ENCODE data around the gene MMP14.
A peak's percentile ranks its signal among the peaks of the same experiment; 100 is the strongest.
"Not testable (repeated sequence)": the region's sequence is repeated elsewhere in the genome, so short reads cannot be mapped to it uniquely, and the experiment has no call there.

Gene MMP14

DNA sequence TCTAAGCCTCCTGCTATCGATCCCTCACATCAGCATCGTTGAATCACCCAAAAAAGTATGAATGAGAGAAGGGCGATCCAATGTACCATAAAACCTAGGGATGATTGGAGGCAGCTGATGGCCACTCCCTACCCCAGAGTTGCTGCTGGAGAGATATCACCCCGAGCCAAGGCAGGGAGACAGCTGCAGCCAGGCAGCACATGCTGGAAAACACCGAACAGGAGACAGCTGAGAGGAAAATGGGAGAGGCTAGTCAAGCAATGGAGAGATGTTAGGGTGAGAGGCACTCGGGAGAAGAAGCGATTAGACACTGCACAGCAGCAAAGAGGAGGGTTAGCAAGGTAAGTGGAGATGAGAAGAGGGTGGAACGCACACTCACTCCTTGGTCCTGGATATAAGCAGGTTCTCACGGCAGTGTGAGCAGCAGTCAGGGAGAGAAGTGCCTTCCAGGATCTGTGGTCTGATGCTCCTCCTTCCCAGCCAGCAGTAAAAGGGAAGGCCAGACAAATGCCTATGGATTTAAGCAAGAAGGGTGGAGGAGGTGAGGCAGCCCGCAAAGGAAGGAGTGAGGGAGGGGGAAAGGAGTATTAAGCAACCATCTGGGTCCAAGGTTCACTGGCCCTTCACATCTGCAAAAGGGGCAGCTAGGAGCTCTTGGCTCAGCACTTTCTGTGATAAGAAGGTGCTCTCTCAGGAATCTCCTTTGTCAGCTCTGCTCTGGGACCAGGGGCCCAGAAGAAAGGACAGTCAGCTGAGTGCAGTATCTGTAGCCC lies 21.3 kb upstream of the MMP14 start, which contains the start of gene SLC7A7:
SLC7A7 (minus strand) TSS at position 495 of the 773 bp plus-strand sequence. CDS start 2,037 bp downstream, outside the sequence.
- peak; percentile 31 for DNase-seq

DNA sequence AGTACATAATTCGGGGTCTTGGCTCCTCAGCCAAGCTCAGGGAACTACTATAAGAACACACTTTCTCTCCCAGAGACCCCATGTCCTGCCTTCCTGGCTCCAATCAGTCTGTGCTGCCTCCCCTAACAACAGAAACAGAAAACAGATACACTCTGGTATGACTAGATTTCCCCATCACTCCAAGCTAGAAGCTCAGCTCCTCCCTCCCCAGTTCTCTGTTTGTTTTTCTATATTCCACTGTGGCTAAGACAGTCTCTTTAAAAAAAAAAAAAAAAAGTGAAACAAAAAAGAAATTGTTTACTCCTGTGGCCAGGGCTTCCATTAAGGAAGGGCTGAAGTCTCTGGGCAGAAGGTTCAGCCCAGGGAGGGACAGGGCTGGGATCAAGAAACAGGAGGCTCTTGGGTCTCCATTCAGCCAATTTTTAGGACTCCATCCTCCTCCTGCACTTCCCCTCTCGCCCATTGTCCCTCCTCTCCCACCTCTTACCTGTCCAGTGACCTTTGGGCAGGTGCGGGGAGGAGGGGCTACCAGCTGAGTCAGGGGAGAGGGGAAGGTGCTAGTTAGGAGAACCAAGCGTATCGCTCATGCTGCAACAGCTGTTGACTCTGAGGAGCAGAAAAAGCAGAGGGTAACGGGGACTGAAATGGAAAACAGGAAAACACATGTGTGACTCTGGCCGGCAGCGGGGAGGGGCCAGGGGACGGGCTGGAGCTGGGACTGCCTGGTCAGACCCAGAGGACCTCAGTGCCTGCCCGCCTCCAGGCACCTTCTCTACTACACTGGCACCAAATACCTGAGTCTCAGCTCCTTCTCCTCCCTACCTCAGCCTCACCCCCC lies 17.0 kb upstream of the MMP14 start:
- DNase-seq, result peak; percentile 51

DNA sequence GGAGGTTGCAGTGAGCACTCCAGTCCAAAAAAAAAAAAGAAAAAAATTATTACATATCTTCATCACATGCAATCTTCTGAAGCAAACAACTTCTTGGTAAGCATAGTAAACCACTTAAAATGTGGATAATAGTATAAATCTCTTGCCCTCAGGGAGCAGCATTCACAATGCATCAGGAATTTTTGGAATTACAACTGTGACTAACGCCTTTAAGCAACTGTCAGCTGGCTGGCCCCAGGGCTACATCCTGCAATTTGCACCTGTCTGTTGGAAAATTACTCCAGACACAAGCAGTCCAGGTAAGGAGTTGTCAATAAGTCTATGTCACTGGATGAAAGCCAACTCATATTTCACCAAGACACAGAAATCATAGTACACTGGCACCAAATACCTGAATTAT lies 15.7 kb upstream of the MMP14 start:
- DNase-seq, result peak; percentile 34

DNA sequence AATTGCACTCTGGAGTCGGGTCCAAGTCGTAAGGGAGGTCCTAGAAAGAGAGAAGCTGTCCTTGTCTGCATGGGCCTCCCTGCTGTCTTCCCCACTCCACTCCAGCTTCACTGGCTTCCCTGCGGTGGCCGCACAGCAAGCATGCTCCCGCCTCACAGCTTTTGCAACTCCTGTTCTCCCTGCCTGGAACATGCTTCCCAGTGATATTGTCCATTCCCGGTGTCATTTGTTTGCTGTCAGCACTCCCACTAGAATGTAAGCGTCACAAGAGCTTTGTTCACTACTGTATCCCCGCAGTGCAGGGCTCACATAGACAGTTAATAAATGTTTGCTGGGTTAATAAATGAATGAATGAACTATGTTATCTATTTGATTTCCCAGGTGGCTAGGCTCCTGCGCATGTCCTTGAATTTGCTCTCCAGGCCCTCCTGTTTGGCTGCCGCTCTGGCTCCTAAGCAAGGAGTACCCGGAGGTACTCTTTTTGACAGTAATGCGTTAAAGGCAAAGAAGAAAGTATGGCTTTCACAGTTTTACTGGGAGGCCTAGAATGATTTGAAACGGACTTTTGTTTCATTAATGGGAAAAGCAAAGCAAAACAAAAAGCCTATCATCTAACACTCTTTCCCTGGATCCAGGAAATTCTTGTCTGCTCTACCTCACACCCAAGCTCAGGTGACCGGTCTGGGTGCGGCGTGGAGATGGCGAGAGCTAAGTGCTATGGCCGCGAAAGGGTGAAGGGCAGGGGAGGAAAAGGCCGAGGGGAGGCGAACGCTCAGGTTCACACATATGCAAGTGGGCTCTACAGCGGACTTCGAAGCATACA lies 15.0 kb upstream of the MMP14 start:
- DNase-seq, result no peak

DNA sequence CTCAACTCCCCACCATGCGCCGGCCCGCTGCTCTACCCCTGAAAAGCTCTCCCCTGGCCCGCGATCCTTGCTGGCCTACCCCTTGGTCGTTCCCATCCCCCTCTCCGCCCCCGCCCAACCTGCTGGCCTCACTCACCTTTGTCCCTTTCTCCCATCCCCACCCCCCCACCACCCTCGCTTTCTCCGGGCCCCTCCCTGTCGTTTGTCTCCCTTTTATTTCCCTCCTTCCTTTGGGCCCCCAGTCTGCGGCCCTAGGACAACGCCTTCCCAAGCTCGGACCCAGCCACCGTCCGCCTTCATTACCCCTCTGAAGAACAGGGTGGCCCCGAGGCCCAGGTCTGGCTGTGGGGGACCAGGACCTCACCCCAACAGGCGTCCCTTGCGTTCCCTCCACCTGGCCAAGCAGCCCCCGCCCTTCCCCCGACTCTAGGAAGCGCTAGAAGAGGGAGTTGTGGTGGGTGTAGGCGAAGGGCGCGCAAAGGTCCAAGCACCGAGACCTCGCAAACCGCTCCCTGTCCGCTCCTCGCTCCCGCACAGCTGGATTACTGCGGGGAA lies 14.3 kb upstream of the MMP14 start:
- no peak for DNase-seq

DNA sequence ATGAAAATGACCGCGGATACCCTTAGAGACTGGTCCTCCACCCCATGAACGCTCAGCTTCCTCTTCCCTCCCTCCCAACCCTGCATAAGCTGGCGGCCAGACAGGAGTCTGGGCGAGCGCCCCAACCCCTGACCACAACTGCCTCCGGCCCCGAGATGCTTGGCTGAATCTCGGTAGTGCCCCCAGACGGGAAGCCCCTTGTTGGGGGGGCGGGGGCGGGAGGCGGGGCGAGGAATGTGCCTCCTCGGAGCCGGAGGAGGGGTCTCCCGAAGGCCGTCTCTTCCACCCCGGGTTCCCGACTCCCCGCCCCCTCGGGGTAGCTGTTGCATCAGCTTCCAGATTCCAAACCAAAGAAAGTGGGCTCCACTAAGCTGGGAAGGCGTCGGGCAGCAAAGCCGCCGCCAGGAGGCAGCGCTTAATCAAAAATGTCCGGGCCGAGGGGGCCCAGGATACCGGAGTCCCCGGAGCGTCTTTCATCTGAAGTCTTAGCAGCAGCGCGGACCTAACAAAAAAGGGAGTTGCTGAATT lies 13.8 kb upstream of the MMP14 start:
- DNase-seq, result peak; percentile 92

DNA sequence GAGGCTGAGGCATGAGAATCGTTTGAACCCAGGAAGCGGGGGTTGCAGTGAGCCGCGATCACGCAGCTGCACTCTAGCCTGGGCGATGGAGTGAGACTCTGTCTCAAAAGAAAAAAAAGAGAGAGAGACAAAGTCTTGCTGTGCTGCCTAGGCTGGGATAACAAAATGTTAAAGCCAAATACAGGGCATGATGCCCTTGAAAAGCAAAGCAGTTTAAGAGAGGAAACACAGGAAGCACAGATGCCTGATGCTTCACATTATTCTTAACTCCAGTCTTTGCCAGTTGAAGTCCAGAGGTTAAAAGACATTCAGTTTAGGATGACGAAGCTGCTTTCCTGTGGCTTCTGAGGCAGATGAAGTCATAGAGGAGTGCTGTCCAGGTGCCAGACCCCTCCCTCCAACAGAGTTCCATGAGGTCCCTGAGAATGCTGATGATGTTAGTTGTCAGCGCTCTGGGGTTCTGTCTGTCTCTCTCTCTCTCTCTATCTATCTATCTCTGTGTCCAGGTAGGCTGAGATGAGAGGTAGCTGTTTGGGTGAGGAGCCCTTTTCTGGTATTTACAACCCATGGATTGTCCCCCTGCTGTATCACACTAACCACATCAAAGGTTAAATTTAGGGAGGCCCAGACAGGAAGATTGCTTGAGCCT lies 11.6 kb upstream of the MMP14 start:
- peak; percentile 91 for DNase-seq

DNA sequence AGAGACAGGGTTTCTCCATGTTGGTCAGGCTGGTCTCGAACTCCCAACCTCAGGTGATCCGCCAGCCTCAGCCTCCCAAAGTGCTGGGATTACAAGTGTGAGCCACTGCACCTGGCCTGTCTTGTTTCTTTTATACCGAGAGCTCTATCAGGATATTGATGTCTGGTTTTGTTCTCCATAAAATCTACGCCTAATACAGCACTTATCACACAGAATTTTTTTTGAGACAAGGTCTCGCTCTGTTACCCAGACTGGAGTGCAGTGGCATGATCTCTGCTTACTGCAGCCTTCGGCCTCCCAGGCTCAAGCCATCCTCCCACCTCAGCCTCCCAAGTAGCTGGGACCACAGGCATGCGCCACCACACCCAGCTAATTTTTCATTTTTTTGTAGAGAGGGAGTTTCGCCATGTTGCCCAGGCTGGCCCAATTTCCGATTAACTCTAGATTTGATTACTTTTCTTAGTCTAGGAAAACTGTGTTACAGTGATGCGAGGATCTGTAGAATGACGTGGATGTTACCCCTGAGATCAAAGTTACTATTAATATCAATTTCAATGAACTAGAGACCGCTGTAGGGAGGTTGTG lies 7.2 kb upstream of the MMP14 start:
- DNase-seq, result not testable (repeated sequence)

DNA sequence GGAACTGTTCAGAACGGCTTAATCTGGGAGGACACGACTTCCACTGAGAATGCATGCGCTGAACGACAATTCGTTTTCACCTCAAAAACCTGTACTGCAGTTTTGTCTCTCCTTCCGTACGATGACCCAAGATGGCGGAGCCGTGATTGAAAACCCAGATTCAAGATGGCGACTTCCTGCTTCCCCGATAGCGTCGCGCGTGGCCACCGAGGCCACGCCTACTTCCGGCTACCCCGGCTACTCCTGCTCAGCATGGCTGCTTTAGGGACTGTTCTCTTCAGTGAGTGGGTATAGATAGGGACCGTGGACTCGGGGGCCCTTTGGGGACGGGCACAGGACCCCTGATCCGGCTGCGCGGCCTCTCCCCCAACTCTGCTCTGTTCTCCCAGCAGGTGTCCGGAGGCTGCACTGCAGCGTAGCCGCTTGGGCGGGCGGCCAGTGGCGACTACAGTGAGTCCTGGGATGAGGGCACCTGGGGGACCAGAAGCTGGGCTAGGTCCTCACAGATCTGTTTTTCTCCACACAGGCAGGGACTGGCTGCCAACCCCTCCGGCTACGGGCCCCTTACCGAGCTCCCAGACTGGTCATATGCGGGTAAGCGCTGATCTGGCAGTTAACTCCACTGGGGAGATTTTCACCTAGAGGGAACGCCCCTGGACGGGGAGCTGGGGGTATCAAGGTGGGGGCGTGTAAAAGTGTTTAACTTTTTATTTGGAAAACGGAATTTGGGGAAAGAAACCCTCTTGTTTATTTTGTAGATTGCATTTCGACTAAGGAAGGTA lies 6.5 kb upstream of the MMP14 start, which contains the start of gene MRPL52:
MRPL52 (plus strand) TSS at position 227 of the 782 bp plus-strand sequence; CDS start at position 253, 26 bp downstream.
- DNase-seq, result peak; percentile 86

DNA sequence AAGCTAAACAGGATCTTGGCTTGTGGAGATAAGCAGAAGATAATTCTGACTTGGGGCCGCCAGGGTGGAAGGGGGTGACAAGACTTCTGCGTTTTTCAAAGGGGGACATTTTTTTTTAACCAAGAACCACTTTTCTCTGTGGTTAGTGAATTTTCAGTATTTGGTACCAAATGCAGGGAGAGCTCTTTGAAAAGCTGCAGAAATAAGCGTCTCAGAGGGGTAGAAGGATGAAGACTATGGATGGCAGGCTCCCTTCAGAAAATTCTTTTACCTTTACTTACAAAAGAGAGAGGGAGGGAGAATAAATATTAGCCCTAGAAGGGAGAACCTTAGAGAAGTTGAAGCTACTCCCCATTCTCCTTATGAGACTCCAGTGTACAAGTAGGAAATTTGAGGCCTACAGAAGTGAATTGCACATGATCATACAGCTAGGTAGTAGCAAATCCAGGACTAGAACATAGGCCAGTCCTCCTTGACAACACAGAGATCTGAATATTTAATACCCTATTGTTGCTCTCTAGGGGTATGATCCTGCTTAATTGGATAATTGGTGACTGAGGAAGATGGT lies 5.9 kb upstream of the MMP14 start:
- no peak for DNase-seq

DNA sequence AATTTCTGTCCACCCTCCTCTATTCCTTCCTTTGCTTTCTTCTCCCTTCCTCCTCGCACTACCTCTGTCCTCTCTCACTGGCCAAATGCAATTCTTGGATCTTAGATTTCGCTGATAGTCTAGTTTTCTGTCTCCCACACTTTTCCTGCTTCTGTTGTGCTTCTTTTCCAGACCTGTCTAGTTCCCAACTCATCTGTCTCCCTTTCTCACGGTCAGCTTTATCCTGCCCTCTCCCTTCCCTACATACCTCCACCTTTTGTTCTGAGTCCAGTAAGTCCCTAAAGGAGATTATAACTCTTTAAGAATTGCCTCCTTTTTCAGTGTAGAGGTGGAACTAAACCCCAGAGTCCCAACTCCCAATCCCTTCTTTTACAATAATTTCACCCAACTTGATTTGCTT lies 880 bp upstream of the MMP14 start:
- DNase-seq, result no peak

DNA sequence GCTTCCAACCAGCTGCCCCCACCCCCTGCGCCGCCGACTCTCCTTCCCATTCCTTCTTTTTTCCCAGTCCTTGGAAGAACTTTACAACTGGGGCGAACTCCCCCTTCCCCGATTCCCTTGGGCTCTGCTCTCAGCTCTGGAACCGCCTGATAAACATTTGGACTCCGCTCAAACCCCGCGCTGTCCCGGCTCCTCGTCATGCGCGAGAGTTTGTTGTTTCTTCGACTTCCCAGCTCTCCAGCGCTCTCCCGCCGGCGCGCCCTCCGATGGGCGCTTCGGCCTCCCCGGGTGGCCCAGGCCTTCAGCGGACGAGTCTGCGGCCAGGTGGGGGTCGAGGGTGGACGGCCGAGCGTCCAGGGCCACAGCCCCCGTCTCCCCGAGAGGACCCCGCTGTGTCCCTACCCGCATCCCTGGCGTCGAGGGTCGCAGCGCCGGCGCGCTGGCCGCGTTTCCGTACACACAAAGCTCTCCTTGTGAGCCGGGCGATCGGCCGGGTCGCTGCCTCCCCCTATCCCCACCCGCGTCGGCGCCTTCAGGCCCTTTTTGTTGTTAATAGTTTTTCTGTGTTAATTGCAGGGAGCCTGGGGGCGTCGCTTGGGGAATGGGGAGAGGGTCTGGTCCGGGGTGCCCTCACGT lies 847 bp downstream of the MMP14 start:
- peak; percentile 63 for DNase-seq

DNA sequence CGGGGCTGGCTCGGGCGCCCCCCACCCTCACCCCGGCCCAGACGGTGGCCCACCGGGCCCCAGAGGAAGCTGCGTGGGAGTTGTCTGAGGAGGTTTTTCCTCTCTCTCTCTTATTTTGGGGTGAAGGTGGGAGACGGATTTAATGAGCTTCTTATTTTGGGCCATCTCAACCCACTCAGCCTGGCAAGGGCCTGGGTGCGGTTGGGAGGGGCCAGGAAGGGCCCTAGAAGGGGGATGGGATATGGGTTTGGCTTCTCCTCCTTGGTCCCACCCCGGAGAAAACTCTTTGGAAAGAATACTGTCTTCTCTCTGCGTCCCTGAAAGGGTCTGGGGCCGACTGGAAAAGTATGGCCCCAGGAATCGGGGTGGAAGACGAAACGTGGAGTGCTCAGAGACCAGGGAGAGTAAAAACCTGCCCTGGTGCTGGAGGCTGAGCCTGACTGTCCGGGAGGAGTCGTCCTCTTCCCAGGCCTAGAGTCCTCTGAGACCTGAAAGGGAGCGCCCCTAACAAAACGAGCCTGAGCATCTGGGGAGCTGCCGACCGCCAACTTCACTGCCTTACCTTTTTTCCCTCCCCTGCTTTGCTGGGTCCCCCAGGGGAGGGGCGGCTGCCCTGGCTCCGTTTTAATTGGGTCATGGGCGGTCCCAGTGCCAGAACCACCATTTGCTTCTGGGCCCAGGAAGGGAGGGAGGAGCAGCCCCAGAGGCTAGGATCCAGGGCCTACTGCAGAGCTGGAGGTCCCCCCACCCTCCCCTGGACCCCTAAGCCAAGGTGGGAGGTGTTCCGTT lies 1.6 kb downstream of the MMP14 start:
- DNase-seq, result peak; percentile 61

DNA sequence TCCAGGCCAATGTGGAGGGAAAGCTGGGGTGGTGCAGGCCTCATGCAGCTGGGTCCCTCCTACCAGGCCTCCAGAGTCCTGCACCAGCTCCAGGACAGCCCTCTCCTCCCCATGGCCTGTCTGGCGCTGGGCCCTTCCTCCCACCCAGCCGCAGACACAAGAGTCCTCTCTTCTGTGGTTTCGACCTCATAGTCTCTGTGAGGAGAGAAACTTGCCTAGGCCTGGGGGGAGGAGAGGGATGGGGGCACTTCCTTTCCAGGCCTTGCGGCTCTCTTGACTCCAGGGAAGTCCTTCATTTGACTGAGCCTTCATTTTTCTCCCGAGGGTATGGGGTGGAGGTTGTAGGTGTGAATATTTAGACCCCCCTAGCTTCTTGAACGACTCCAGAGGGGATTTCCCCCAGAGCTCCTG lies 2.3 kb downstream of the MMP14 start:
- DNase-seq, result peak; percentile 82

DNA sequence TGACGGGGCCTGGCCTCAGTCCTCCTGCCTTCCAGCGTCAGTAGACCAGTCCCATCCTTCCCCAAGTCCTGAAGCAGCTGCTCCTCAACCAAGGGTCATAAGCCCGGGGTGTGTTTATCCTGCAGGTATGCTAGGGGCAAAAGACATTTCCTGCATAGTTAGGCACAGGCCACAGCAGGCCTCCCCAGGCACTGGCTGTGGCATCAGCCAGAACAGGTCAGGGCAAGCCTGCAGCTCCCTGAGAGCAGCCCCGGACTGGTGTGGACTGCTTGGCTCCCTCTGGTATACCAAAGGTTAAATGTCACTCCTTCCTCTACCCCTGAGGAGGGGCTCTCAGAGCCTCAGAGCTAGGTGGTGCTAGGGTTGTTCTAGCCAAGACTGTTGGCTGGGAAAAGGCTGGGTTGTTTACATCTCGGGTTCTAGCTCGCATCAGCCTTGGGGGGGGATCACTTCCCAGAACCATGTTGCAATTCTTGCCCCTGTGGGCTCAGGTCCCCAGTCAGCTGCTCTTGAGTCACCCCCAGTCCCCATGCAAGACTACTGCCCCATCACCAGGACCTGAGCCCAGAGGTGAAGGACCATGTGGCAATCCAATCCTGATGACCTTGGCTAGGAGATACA lies 2.9 kb downstream of the MMP14 start:
- no peak for DNase-seq

DNA sequence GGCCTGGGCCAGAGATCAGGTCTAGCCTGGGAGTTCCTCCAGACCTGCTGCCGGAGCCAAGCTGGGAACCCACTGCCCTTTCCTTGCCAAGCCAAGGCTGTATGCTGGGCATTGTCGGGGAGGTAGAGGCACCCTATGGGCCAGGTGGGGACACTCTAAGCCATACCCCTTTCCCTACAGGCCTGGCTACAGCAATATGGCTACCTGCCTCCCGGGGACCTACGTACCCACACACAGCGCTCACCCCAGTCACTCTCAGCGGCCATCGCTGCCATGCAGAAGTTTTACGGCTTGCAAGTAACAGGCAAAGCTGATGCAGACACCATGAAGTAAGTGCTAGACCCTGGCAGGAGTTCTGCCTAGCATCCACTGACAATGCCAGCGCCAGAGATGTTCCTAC lies 4.9 kb downstream of the MMP14 start:
- DNase-seq, result no peak

DNA sequence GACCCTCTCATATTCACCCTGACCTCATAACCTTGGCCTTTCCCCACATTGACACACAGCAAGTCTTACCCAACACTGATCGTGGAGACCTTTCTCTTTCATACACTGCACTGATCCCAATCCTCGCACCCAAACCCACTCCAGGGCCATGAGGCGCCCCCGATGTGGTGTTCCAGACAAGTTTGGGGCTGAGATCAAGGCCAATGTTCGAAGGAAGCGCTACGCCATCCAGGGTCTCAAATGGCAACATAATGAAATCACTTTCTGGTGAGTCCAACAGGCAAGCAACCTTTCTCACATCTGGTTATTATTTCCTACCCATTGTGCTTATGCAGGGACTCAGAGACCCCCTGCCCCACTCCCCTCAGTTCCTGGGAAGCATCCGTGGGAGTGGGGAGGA lies 5.4 kb downstream of the MMP14 start:
- no peak for DNase-seq

Data from fibroblast of skin of right quadriceps (primary cell).